HTERT RPE-1 (cell line): Measurements from ENCODE around the gene AGO3.

Source experiments
- in situ Hi-C: fragments of 300-500 bp; cut with MboI; formaldehyde crosslinking; loops from 4 replicates; pipeline ENCODE4 v1.14.3; 2020; ENCODE audit warnings: low sequenced_read_pairs

Gene AGO3

DNA sequence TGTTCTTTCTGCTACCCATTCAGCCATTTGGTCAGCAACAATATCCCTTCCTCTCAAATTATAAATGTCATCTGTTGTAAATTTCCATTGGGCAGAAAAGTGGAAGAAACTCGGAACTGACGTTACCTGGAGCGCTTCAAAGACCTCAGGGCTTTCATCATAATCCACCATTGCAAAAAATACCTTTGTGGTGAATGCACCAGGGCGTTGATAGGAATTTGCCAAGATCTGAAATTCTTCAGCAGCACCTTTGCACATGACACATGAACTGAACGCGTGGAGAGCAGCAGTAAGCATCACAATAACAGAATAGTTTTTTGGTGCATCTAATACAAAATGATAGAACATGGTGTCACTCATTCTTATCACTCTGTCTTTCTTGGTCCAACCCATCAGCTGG is 149.9 kb downstream of the AGO3 start:
- in situ Hi-C loops, result no loop called here

DNA sequence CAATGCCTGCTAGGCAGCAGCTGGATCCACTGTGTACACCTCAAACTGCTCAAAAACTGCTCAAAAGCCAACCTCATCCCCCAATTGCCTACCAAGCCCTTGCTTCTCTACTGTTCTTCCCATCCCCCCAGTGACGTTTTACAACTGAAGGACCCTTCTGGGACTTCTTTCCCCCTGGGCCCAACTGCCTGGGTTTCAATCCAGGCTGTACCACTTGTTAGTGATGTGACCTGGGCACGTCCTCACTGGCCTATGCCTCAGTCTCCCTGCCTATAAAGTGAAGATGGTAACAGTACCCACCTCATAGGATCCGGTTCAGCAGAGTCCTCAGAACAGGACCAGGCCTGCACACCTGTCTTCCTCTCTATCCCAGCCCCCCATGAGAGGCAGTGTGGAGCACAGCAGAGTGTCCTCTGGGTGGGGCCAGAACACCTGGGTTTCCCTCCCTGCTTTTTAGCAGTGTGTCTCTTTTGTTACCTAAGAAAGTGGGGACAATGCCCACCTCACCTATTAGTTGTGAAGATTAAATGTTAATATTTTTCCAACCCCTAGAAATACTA is 151.1 kb downstream of the AGO3 start:
- in situ Hi-C loops, result no loop called here

DNA sequence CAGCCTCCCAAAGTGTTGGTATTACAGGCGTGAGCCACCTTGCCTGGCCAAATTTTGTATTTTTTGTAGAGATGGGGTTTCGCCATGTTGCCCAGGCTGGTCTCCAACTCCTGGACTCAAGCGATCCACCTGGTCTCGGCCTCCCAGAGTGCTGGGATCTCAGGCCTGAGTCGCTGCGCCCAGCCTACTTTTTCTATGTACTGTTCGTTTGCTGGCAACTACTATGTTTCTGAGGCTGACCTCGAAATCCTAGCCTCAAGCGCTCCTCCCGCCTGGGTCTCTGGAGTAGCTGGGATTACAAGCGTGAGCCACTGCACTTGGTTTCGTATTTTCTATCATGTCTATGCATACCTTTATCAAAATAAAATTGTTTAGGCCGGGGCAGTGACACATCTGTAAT is 152.3 kb downstream of the AGO3 start:
- in situ Hi-C loops, result no loop called here

DNA sequence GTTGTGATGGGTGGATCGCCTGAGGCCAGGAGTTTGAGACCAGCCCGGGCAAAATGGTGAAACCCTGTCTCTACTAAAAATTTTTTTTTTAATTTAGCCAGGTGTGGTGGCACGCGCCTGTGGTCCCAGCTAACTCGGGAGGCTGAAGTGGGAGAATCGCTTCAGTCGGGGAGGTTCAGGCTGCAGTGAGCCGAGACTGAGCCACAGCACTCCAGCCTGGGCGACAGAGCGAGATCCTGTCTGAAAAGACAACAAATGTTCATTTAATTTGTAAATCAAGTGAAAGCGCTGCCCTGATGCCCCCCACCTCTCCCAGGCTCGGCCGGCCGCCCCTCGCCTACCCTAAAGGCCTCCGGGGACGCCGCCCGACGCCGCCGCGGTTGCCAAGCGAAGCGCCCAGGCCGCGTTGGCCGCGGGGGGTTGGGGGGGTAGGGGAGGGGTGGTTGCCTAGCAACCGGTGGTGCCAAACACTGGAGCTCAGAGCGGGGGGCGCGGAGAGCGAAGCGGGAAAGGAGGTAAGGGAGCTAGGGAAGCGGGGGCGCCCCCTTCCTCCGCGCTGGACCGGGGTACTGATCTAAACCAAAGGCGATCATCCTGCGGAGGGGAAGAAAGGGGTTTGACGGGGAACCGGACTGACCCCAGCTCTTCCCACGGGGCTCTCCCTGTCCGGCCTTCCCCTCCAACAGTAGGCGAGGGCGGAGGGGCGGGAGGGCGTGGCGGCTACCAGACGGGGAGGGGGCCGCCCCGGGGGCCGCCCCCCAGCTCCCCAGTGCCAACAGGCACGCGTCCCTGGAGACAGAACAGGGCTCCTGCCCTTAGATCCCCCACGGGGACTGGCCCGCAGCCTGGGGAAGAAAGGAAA is 153.0 kb downstream of the AGO3 start, which contains the start of gene TEKT2:
TEKT2 (plus strand) TSS at position 460 of the 862 bp plus-strand sequence. CDS start 828 bp downstream, outside the sequence.
- in situ Hi-C loops, result no loop called here

DNA sequence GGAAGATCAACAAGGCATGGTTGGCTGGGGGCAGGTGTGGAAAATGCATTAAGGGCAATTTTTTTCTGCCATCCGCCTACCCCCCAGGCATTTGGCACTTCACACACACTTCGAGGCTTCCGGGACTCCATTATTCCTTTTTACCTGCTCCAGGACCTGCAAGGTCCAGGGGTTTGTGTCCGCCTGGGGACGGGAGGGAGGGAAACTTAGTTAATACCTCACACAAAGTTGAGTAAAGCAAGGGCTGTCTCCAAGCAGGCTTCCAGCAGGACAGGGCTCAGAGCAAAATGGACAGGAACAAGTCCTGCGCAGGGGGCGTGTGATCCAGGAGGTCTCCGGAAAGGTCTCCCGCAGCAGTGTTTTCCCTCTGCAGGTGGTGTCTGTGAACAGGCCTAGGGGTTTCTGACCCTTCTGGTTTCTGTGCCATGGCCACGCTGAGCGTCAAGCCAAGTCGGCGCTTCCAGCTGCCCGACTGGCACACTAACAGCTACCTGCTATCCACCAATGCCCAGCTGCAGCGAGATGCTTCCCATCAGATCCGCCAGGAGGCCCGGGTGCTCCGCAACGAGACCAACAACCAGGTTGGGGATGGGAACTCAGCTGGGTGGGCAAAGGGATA is 153.7 kb downstream of the AGO3 start:
- in situ Hi-C loops, result no loop called here

DNA sequence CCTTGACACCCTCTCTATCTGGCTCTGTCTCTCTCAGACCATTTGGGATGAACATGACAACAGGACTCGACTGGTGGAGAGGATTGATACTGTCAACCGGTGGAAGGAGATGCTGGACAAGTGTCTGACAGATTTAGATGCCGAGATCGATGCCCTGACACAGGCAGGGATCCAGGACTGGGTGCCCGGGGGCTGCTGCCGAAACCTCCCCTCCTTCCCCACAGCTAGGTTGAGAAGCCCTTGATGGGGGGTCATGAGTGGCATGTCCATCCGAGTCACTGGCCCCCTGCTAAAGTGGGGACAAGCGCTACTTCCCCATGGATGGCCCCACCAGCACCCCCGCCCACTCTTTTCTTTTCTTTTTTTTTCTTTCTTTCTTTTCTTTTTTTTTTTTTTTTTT is 154.2 kb downstream of the AGO3 start:
- in situ Hi-C loops, result no loop called here

DNA sequence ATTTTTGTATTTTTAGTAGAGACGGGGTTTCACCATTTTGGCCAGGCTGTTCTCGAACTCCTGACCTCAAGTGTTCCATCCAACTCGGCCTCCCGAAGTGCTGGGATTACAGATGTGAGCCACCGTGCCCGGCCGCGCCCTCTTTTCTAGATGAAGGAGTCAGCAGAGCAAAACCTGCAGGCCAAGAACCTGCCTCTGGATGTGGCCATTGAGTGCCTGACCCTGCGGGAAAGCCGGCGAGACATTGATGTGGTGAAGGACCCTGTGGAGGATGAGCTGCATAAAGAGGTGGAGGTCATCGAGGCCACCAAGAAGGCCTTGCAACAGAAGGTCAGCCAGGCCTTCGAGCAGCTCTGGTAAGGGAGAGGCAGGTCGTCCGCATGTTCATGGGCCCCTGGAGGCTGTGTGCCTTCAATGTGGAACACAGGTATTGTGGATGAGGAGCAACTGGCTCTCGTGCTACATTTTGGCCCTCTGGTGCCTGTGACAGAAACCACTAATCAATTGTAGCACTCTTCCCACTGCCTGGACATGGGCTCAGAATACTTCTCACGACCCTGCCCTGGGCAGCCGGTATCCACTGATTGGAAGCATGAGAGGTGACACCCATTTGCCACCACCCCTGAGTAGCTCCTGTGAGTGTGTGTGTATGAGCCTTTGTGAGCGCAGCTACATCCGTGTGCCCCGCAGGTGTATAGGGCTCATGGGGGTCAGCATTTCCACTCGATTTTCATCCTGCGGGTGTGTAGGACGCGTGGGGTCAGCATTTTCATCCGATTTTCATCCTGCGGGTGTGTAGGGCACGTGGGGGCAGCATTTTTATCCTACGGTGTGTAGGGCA is 155.0 kb downstream of the AGO3 start:
- in situ Hi-C loops, result no loop called here

DNA sequence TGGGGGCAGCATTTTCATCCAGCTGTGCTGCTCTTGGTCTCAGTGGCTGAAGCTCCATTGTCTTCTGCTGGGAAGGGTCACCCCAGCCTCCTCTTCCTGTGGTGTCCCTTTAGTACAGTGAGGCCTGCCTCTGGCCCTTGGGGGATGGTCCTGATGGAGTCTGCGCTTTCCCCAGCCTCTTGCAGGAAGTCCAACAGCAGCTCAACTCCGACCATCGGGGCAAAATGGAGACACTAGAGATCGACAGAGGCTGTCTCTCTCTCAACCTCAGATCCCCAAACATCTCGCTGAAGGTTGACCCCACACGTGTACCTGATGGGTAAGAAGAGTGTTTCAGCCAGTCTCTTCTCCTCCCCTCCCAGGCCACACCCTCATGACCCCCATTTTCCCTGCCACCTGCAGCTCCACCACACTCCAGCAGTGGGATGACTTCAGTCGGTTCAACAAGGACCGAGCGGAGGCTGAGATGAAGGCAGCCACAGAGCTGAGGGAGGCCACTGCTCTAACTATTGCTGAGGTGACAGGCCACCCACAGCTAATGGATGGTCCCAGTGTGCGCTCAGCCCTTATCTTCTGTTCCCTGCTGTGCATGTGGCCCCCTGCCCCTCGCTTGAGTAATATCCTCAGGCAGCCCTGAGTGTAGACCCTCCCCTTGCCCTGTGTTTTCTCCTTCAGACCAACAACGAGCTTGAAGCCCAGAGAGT is 155.8 kb downstream of the AGO3 start:
- in situ Hi-C loops, result no loop called here

DNA sequence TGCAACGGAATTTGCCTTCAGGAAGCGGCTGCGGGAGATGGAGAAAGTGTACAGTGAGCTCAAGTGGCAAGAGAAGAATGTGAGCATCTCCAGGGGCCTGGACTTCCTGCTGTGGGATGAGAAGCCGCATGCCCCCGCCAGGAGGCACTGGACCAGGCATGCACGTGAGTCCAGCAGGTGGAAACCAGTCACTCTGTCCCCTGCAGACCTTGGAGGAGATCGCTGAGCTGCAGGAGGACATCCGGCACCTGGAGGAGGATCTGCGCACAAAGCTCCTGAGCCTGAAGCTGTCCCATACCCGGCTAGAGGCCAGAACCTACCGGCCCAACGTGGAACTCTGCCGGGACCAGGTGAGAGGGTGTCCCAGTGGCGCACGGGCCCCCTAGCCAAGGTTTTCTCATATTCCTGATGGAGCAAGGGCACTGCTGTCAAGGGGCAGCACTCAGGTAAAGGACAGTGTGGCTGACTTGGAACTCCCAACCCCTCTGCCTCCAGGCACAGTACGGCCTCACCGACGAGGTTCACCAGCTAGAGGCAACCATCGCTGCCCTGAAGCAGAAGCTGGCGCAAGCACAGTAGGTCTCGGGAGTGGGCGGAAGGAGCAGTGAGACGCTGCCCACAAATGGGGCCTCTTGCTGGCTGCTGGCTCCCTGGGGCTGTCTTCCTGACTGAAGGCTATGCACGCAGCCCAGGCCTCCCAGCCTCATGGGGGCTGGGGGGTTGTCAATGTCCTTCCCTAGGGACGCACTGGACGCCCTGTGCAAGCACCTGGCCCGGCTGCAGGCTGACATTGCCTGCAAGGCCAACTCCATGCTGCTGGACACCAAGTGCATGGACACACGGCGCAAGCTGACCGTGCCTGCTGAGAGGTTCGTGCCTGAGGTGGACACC is 156.6 kb downstream of the AGO3 start:
- in situ Hi-C loops, result no loop called here

DNA sequence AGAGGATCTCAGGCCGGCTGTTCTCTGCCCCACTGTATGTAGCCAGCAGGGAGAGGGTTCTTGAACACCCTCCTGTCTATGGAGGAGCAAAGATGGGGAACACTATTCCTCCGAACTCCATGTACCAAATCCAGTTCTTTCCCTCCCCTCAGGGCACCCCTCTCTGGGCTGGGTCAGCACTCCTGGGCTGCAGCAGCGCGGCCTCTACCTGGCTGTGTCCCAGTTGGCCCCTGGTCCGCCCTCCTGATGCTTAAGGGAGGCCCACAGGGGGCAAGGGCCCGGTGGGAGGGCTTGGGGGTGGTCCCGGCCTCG is 157.3 kb downstream of the AGO3 start:
- in situ Hi-C loops, result no loop called here

DNA sequence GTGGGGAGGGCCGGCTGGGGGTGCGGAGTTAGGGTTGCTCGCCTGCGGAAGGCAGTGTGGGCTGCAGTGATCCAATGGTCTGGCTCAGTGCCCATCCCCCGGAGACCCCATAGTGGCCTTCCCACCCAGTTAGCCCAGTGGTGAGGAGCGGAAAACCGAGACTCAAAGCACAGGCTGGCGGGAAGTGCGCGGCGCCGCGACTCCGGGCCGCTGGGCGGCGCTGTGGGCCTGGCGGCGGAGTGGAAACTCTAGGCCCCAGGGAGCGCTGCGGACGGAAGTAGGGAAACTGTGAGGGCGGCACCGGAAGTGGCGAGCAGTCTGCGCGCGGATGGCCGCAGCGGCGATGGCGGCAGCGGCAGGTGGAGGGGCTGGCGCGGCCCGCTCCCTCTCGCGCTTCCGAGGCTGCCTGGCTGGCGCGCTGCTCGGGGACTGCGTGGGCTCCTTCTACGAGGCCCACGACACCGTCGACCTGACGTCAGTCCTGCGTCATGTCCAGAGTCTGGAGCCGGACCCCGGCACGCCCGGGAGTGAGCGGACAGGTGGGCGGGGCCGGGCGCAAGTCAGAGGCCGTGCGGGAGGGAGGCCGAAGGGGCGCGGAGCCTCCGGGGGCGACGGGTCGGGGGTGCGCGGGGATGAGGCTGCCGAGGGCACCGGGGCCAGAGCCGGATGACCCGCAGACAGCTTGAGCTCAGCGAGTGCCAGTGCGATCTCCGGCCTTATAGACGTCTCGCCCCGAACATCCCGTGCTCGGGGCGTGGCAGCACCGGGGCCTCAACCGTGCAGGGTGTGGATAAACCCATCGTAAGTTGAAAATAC is 157.9 kb downstream of the AGO3 start, which contains the start of gene ADPRS:
ADPRS (plus strand) TSS at position 316 of the 816 bp plus-strand sequence; CDS start at position 329, 13 bp downstream.
- in situ Hi-C loops, result no loop called here

DNA sequence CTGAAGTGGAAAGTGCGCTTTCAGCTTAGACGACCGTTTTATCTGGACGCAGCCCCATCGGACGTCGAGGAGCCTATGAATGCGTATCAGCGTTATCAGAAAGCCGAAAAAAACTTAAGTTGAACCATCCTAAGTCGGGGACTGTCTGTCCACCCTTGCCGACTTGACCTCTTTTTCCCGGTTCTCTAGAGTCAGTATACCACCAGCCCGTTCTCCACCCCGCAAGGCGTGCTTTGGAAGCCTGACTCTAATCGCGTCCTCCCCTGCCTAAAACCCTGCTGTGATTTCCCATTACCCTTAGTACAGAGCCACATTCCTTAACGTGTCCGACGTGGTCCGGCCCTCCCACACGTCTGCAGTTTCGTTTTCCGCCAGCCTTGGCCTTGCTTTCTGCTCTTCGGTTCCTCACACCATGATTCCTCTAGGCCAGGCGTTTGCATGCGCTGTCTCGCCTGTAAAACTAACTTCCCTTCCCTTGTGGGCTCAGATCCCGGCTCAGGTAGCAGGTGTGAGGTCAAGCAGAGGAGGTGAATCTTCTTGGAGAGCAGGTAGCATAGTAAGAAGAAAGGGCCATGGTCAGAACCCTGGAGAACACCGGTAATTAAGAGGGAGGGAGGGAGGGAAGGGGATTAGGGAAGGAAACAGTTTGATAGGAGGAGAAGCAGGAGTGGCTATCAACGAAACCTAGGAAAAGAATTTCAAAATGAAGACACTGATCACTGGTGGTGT is 158.7 kb downstream of the AGO3 start:
- in situ Hi-C loops, result no loop called here

DNA sequence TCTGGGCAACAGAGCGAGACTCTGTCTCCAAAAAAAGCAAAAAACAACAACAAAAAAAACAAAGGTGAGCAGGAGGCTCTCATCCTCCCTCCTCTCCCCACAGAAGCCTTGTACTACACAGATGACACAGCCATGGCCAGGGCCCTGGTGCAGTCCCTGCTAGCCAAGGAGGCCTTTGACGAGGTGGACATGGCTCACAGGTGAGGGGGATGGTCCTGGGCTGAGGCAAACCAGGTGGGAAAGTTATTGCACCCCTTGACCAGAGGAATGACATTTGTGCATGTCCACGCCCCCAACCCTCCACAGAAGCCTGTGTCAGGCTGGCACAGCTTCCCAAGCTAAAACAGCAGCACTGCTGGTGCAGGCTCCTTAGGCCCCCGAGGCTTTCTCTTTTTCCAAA is 160.2 kb downstream of the AGO3 start:
- in situ Hi-C loops, result no loop called here

DNA sequence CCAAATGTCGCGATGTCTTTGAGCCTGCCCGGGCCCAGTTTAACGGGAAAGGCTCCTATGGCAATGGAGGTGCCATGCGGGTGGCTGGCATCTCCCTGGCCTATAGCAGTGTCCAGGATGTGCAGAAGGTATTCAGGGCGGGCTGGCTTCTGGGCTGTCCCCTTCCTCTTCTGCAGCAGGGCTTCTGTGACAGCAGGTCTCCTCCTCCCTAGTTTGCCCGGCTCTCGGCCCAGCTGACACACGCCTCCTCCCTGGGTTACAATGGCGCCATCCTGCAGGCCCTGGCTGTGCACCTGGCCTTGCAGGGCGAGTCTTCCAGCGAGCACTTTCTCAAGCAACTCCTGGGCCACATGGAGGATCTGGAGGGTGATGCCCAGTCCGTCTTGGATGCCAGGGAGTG is 160.8 kb downstream of the AGO3 start:
- in situ Hi-C loops, result no loop called here

DNA sequence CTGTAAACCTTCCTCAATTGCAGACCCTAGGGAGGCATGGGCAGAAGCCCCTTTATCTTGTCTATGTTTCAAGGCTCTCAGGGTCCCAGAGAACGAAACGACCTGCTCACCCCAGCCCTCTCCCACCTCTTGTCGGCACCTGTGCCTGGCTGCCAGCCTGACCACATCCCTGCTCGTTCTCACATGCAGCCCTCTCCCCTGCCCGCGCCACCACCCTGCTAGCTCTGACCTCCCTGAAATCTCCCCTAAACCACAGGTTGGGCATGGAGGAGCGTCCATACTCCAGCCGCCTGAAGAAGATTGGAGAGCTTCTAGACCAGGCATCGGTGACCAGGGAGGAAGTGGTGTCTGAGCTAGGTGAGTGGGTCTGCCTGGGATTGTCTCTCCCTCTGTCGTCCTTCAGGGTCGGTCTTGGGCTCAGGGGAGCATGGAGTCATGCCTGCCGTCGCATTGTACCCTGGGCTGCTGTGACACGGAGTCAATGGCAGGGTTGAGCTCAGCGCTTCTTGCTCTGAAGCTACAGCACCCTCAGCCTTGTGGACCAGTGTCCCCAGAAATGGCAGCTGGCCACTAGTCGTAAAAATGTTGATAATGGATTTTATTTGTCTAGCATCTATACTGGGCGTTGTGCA is 161.4 kb downstream of the AGO3 start:
- in situ Hi-C loops, result no loop called here

DNA sequence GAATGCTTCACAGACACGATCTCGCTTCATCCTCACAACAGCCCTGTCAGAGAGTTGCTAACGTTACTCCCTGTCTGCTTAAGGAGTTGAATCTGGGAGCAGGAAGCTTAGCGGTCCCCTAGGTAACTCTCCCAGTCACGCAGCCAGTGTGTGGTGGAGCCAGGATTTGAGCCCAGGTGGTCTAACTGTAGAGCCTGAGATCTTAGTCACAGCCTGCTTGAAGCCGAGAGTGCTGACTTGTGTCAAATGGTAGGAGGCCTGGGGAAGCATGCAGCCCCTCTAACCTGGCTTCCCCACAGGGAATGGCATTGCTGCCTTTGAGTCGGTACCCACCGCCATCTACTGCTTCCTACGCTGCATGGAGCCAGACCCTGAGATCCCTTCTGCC is 161.9 kb downstream of the AGO3 start:
- in situ Hi-C loops, result no loop called here

DNA sequence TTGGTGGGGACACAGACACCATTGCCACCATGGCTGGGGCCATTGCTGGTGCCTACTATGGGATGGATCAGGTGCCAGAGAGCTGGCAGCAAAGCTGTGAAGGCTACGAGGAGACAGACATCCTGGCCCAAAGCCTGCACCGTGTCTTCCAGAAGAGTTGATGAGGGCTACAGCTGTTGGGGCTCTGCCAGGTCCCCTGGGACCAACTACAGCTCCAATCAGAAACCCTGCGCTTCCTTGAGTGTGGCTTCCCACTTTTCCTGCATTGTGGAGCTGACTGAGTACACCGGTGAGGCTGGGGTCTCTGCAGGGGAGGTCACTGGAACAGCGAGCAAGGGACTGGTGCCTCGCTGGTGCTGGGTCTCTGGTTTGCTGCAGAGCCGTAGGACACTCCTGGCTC is 162.3 kb downstream of the AGO3 start:
- in situ Hi-C loops, result no loop called here

DNA sequence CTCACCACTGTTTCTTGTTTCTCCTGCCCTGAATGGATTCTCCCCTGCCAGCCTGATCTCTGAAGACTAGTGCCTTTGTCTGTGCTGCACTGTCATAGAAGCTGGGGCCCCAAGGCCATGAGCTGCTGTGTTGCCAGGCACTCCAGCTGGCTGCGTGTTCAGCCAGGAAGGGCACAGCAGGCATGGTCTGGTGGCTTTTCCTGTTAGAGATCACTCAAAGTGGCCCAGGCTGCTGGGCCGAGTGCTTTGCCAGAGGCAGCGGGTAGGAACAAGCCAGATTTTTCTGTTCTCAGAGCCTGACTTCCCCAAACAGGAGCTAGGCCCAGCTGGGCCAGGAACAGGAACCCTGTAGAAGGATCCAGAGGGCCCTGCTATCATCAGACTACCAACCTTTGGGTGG is 163.0 kb downstream of the AGO3 start:
- in situ Hi-C loops, result no loop called here
